IMR-90 (cell line): ENCODE measurements around the gene GLP2R. TPM values are rescaled to one million over a fixed set of nuclear protein-coding genes. Genes with fewer than 3 reads are reported as not detected.

Experiments used
- ATAC-seq: fragments of 200-7000 bp; cut with Tn5 transposase; 2 replicates; pipeline ENCODE4 v1.9.1; 2020; ENCODE audit warnings: low read depth, mild to moderate bottlenecking, moderate library complexity
- BruUV-seq: library from RNA; stranded (reverse); fragments of 400-500 nt; replicated peaks from 2 replicates; lab custom pipeline; 2021; lab: Mats Ljungman, UMichigan
- CTCF ChIA-PET: fragments of 300-600 bp; formaldehyde crosslinking; extraction: SDS; loops from one replicate; lab custom pipeline; 2021; ENCODE audit warnings: antibody characterized with exemption; lab: Yijun Ruan, JAX
- POLR2A ChIA-PET: fragments of 300-600 bp; sonication (Branson Sonifier 250); formaldehyde crosslinking; loops from one replicate; lab custom pipeline; 2022; ENCODE audit warnings: antibody characterized with exemption; ENCODE audit not compliant: unreplicated experiment; lab: Charles Lee
- DNase-seq: peaks from one replicate; pipeline ENCODE4 v3.0.0; 2013
- H2AFZ ChIP-seq: replicated peaks from 2 replicates; pipeline ENCODE3; 2013; ENCODE audit warnings: low read length, mild to moderate bottlenecking; ENCODE audit not compliant: poor library complexity
- H2AK5ac ChIP-seq: 2 replicates; pipeline ENCODE4 v1.6.1; 2013; ENCODE audit warnings: low read depth, low read length, inconsistent platforms
- H2AK9ac ChIP-seq: replicated peaks from 2 replicates; pipeline ENCODE3; 2013; ENCODE audit warnings: mild to moderate bottlenecking, low read depth, low read length, moderate library complexity; ENCODE audit not compliant: poor library complexity
- H2BK120ac ChIP-seq: 2 replicates; pipeline ENCODE4 v1.6.1; 2013; ENCODE audit warnings: low read depth, low read length, inconsistent platforms
- H2BK15ac ChIP-seq: 3 replicates; pipeline ENCODE4 v1.6.1; 2013; ENCODE audit warnings: low read depth, low read length, inconsistent platforms
- H2BK20ac ChIP-seq: 2 replicates; pipeline ENCODE4 v1.6.1; 2013; ENCODE audit warnings: low read depth, mild to moderate bottlenecking, inconsistent platforms, low read length, moderate library complexity
- H2BK5ac ChIP-seq: 2 replicates; pipeline ENCODE4 v1.6.1; 2013; ENCODE audit warnings: mild to moderate bottlenecking, low read depth, low read length, inconsistent platforms; ENCODE audit not compliant: poor library complexity, severe bottlenecking
- H3K14ac ChIP-seq: replicated peaks from 2 replicates; pipeline ENCODE4 v1.6.1; 2013; ENCODE audit warnings: low read depth, low read length, inconsistent platforms
- H3K18ac ChIP-seq: 2 replicates; pipeline ENCODE4 v1.6.1; 2013; ENCODE audit warnings: low read depth, low read length, control low read depth
- H3K23ac ChIP-seq: 2 replicates; pipeline ENCODE4 v1.6.1; 2013; ENCODE audit warnings: low read depth, low read length, inconsistent platforms
- H3K27ac ChIP-seq: 2 replicates; pipeline ENCODE4 v1.5.1; 2013; ENCODE audit warnings: mild to moderate bottlenecking, control low read depth, low read length; ENCODE audit not compliant: insufficient read depth
- H3K27me3 ChIP-seq: 2 replicates; pipeline ENCODE4 v1.6.1; 2013; ENCODE audit warnings: low read length; ENCODE audit not compliant: control insufficient read depth, insufficient read depth
- H3K36me3 ChIP-seq: 2 replicates; pipeline ENCODE4 v1.6.1; 2013; ENCODE audit warnings: low read length, mixed read lengths; ENCODE audit not compliant: control insufficient read depth, insufficient read depth
- H3K4ac ChIP-seq: 2 replicates; pipeline ENCODE4 v1.6.1; 2013; ENCODE audit warnings: low read depth, low read length, inconsistent platforms
- H3K4me1 ChIP-seq: 2 replicates; pipeline ENCODE4 v1.6.1; 2013; ENCODE audit warnings: low read length, mixed read lengths; ENCODE audit not compliant: control insufficient read depth, insufficient read depth
- H3K4me2 ChIP-seq: 2 replicates; pipeline ENCODE4 v1.6.1; 2013; ENCODE audit warnings: low read depth, mild to moderate bottlenecking, control low read depth, low read length, moderate library complexity
- H3K4me3 ChIP-seq: 2 replicates; pipeline ENCODE4 v1.5.1; 2013; ENCODE audit warnings: low read depth, mild to moderate bottlenecking, control low read depth, low read length, moderate library complexity; ENCODE audit not compliant: insufficient read depth
- H3K56ac ChIP-seq: 2 replicates; pipeline ENCODE4 v1.6.1; 2013; ENCODE audit warnings: low read length, inconsistent platforms; ENCODE audit not compliant: insufficient read depth; ENCODE audit errors: extremely low read depth
- H3K79me1 ChIP-seq, 2 experiments: 2 replicates each; pipeline ENCODE4 v1.6.1; 2013; ENCODE audit warnings: low read length in 2 of 2, inconsistent platforms in 1 of 2, low read depth in 1 of 2
- H3K9ac ChIP-seq: 2 replicates; pipeline ENCODE4 v1.6.1; 2013; ENCODE audit warnings: low read depth, low read length, control low read depth
- H3K9me1 ChIP-seq: 2 replicates; pipeline ENCODE4 v1.6.1; 2013; ENCODE audit warnings: low read length, inconsistent platforms; ENCODE audit not compliant: insufficient read depth
- H3K9me3 ChIP-seq: 2 replicates; pipeline ENCODE4 v1.6.1; 2013; ENCODE audit warnings: low read length; ENCODE audit not compliant: control insufficient read depth, insufficient read depth
- H4K20me1 ChIP-seq: 2 replicates; pipeline ENCODE4 v1.6.1; 2013; ENCODE audit warnings: low read length, inconsistent platforms; ENCODE audit not compliant: insufficient read depth
- H4K5ac ChIP-seq: 2 replicates; pipeline ENCODE4 v1.6.1; 2013; ENCODE audit warnings: mild to moderate bottlenecking, low read depth, low read length, control low read depth
- H4K8ac ChIP-seq, 2 experiments: 2 replicates each; pipeline ENCODE4 v1.6.1; 2013; ENCODE audit warnings: low read depth in 2 of 2, low read length in 2 of 2, control low read depth in 1 of 2, inconsistent platforms in 1 of 2
- H4K91ac ChIP-seq: 2 replicates; pipeline ENCODE4 v1.6.1; 2013; ENCODE audit warnings: low read depth, low read length, inconsistent platforms; ENCODE audit not compliant: insufficient read depth
- BHLHE40 ChIP-seq: fragments of 150-350 bp; IDR thresholded peaks from 2 replicates; pipeline ENCODE4 v1.6.1; 2016; ENCODE audit warnings: mild to moderate bottlenecking, low read depth, low read length
- CEBPB ChIP-seq: IDR thresholded peaks from 2 replicates; pipeline ENCODE4 v1.6.1; 2012; ENCODE audit warnings: low read depth, low read length, improper control_type of control experiment
- CHD1 ChIP-seq: IDR thresholded peaks from 2 replicates; pipeline ENCODE4 v1.6.1; 2012; ENCODE audit warnings: low read depth, low read length, improper control_type of control experiment
- FOS ChIP-seq: fragments of 150-350 bp; IDR thresholded peaks from 2 replicates; pipeline ENCODE4 v1.6.1; 2016; ENCODE audit warnings: low read depth, low read length
- MAFK ChIP-seq: IDR thresholded peaks from 2 replicates; pipeline ENCODE4 v1.6.1; 2012; ENCODE audit warnings: low read depth, low read length, improper control_type of control experiment
- MAZ ChIP-seq: IDR thresholded peaks from 2 replicates; pipeline ENCODE4 v1.6.1; 2012; ENCODE audit warnings: low read depth, mild to moderate bottlenecking, low read length, improper control_type of control experiment, moderate library complexity, borderline replicate concordance
- MXI1 ChIP-seq: IDR thresholded peaks from 2 replicates; pipeline ENCODE4 v1.6.1; 2012; ENCODE audit warnings: low read depth, mild to moderate bottlenecking, low read length, moderate library complexity, borderline replicate concordance
- NFE2L2 ChIP-seq: fragments of 150-350 bp; IDR thresholded peaks from 2 replicates; pipeline ENCODE4 v1.6.1; 2016; ENCODE audit warnings: low read depth, mild to moderate bottlenecking, low read length
- POLR2A ChIP-seq: IDR thresholded peaks from 2 replicates; pipeline ENCODE4 v1.6.1; 2012; ENCODE audit warnings: mild to moderate bottlenecking, low read depth, low read length
- RAD21 ChIP-seq: IDR thresholded peaks from 2 replicates; pipeline ENCODE4 v1.6.1; 2012; ENCODE audit warnings: low read length, improper control_type of control experiment
- RFX5 ChIP-seq: IDR thresholded peaks from 2 replicates; pipeline ENCODE4 v1.8.0; 2012; ENCODE audit warnings: low read depth, mild to moderate bottlenecking, low read length, moderate library complexity
- SMC3 ChIP-seq: fragments of 150-350 bp; IDR thresholded peaks from 2 replicates; pipeline ENCODE4 v1.6.1; 2016; ENCODE audit warnings: low read depth, mild to moderate bottlenecking, antibody characterized with exemption, low read length, moderate library complexity
- WGBS, 2 experiments: methylation state at CpG; one replicate each; pipeline versions ENCODE4 v1.1.5 to v1.1.7; 2013; ENCODE audit warnings: missing lambda C conversion rate in 2 of 2; ENCODE audit not compliant: insufficient read length in 1 of 2; ENCODE audit errors: extremely low coverage in 2 of 2; 5-methylcytosine and 5-hydroxymethylcytosine counted together
- dilution Hi-C: fragments of 300-500 bp; cut with HindIII; formaldehyde crosslinking; loops from one replicate; pipeline ENCODE4 v1.14.3; 2018; ENCODE audit warnings: low sequenced_read_pairs; ENCODE audit not compliant: unreplicated experiment
- in situ Hi-C: fragments of 300-500 bp; cut with MboI; formaldehyde crosslinking; loops from 3 replicates; pipeline ENCODE4 v1.14.3; 2019; ENCODE audit warnings: low sequenced_read_pairs, inconsistent platforms, mixed read lengths
- intact Hi-C: fragments of 100-400 bp; cut with micrococcal nuclease; formaldehyde crosslinking; loops from 2 replicates; pipeline ENCODE4 v1.10.0; 2022
- polyA plus RNA-seq, 3 experiments: library from polyadenylated mRNA; depleted of rRNA; stranded (reverse); fragments of >200 nt; gene quantifications; 2 replicates each; pipeline ENCODE4 v1.2.3, GENCODE V29; 2012; ENCODE audit warnings: low replicate concordance in 1 of 3
- total RNA-seq: library from RNA; depleted of rRNA; stranded (reverse); fragments of >200 nt; gene quantifications from 2 replicates; pipeline ENCODE4 v1.2.3, GENCODE V29; 2012
- TF ChIP-seq, protein P1 (sequence below): conservative IDR thresholded peaks from 2 replicates; pipeline ENCODE4 v1.5.1; 2012; ENCODE audit warnings: mild to moderate bottlenecking, low read depth, low read length, improper control_type of control experiment
- TF ChIP-seq, protein P2 (sequence below): fragments of 150-350 bp; IDR thresholded peaks from 2 replicates; pipeline ENCODE4 v1.6.1; 2016; ENCODE audit warnings: low read depth, mild to moderate bottlenecking, low read length, moderate library complexity, borderline replicate concordance
- TF ChIP-seq, protein P3 (sequence below): fragments of 150-350 bp; IDR thresholded peaks from 2 replicates; pipeline ENCODE4 v1.6.1; 2017; ENCODE audit warnings: mild to moderate bottlenecking, antibody characterized with exemption, low read length, low read depth

The GLP2R gene
- total and polyA plus RNA-seq, 2 of the 4 experiments (the other 2 are of a cell fraction) = 0.07 TPM; not detected in 1

DNA sequence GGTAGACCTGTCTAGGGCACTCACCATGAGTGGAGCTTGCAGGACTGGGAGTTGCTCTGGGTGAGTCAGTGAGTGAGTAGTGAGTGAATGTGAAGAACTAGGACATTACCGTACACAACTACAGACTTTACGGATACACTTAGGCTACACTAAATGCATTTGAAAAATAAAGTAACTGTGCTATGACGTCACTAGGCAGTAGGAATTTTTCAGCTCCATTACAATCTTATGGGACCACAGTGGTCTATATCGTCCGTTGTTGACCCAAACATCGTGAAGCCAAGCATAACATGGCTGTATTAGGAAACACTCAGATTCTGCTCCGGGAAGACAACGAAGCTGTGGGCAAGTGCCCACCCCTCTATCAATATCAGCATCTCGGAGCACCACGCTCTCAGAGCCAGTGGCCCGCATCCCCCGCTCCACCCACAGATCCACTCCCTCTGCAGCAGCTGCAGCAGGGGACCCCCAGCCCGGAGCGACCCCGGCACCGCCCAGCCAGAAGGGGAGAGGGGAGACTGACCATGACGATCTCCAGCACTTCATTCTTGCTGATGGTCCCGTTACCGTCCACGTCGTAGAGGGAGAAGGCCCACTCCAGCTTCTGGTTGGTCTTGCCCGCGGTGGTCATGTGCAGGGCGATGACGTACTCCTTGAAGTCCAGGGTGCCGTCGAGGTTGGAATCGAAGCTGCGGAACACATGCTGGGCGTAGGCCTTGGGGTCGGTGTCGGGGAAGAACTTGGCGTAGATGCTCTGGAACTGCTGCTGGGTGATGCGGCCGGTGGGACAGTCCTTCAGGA is 78.8 kb downstream of the GLP2R start:
- ATAC-seq (no peak), DNase-seq (no peak)
- H3K79me1 ChIP-seq = no peaks in the 10 kb centered on the region
- no peak overlapping the region for H2BK120ac ChIP-seq
- H3K4me1 ChIP-seq = peaks cover 29% of the 10 kb centered on the region
- ChIA-PET POLR2A (no interaction called here), CTCF (interaction anchor here (0.8 to 1.0 kb wide), 3 partner anchors 15 to 906 kb away, joined by 3 to 4 read pairs (median 4); no protein-coding TSS in a partner anchor)
- no peaks in the 10 kb centered on the region for H3K9me3 ChIP-seq
- H2BK20ac ChIP-seq = no peak overlapping the region
- H3K4me3 ChIP-seq = no peak overlapping the region
- in situ Hi-C loops = no loop called here
- H3K9me1 ChIP-seq = no peaks in the 10 kb centered on the region; the same call in 1 of the 2 replicates
- no peak overlapping the region for H3K56ac ChIP-seq
- H3K36me3 ChIP-seq = no peaks in the 10 kb centered on the region
- no TSS peak for BruUV-seq
- no peak overlapping the region for H3K9ac ChIP-seq
- no peak overlapping the region for H2BK5ac ChIP-seq
- H3K18ac ChIP-seq = no peak overlapping the region
- no peak overlapping the region for H2AFZ ChIP-seq
- no peaks in the 10 kb centered on the region for H4K20me1 ChIP-seq
- no peak overlapping the region for H4K8ac ChIP-seq
- intact Hi-C loops = loop anchor here (5.0 kb wide), 1 partner anchor 62 kb away; no protein-coding TSS in a partner anchor
- no peak overlapping the region for H4K5ac ChIP-seq
- no peak overlapping the region for H4K91ac ChIP-seq
- dilution Hi-C loops = no loop called here
- H3K4ac ChIP-seq = no peak overlapping the region
- no peak overlapping the region for H3K23ac ChIP-seq
- no peak overlapping the region for H3K27ac ChIP-seq
- H3K4me2 ChIP-seq = no peak overlapping the region
- H3K14ac ChIP-seq = no peak overlapping the region
- H2BK15ac ChIP-seq = no peak overlapping the region
- no peak overlapping the region for H2AK9ac ChIP-seq
- H2AK5ac ChIP-seq = no peak overlapping the region
- no peaks in the 10 kb centered on the region for H3K27me3 ChIP-seq
- 98% methylated on average over 21 of the region's 35 CpGs; no CpG with 5 or more reads in 1 of the 2 experiments for WGBS, 2 experiments
- no peak for TF ChIP-seq RAD21
- no peak for TF ChIP-seq CEBPB
- TF ChIP-seq CHD1 = no peak
- no peak for TF ChIP-seq POLR2A
- no peak for TF ChIP-seq SMC3
- no peak for TF ChIP-seq BHLHE40
- TF ChIP-seq, protein P1, sequence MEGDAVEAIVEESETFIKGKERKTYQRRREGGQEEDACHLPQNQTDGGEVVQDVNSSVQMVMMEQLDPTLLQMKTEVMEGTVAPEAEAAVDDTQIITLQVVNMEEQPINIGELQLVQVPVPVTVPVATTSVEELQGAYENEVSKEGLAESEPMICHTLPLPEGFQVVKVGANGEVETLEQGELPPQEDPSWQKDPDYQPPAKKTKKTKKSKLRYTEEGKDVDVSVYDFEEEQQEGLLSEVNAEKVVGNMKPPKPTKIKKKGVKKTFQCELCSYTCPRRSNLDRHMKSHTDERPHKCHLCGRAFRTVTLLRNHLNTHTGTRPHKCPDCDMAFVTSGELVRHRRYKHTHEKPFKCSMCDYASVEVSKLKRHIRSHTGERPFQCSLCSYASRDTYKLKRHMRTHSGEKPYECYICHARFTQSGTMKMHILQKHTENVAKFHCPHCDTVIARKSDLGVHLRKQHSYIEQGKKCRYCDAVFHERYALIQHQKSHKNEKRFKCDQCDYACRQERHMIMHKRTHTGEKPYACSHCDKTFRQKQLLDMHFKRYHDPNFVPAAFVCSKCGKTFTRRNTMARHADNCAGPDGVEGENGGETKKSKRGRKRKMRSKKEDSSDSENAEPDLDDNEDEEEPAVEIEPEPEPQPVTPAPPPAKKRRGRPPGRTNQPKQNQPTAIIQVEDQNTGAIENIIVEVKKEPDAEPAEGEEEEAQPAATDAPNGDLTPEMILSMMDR = no peak
- no peak for TF ChIP-seq FOS
- TF ChIP-seq, protein P2, sequence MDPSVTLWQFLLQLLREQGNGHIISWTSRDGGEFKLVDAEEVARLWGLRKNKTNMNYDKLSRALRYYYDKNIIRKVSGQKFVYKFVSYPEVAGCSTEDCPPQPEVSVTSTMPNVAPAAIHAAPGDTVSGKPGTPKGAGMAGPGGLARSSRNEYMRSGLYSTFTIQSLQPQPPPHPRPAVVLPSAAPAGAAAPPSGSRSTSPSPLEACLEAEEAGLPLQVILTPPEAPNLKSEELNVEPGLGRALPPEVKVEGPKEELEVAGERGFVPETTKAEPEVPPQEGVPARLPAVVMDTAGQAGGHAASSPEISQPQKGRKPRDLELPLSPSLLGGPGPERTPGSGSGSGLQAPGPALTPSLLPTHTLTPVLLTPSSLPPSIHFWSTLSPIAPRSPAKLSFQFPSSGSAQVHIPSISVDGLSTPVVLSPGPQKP = no peak
- TF ChIP-seq MAFK = no peak
- TF ChIP-seq MXI1 = no peak
- no peak for TF ChIP-seq NFE2L2
- TF ChIP-seq, protein P3, sequence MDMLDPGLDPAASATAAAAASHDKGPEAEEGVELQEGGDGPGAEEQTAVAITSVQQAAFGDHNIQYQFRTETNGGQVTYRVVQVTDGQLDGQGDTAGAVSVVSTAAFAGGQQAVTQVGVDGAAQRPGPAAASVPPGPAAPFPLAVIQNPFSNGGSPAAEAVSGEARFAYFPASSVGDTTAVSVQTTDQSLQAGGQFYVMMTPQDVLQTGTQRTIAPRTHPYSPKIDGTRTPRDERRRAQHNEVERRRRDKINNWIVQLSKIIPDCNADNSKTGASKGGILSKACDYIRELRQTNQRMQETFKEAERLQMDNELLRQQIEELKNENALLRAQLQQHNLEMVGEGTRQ = no peak
- no peak for TF ChIP-seq MAZ
- TF ChIP-seq RFX5 = no peak
